Measurements from ENCODE around the gene SH3BP1. TPM values are rescaled to one million over a fixed set of nuclear protein-coding genes. Genes with fewer than 3 reads are reported as not detected.
A peak's percentile ranks its signal among the peaks of the same experiment; 100 is the strongest.

SH3BP1 gene
- total RNA-seq, 4 donors from 2014 or later = 53.1 to 158 (median 84.7) TPM

- Histone ChIP-seq H3K4me3 (peak overlapping the region in 3 of 4 donors; percentile 22 to 78 (median 49)), H3K9me3 (no peaks in the 10 kb centered on the region), H3K27me3 (no peaks in the 10 kb centered on the region), H3K36me3 (peaks cover 0 to 6% (median 0%) of the 10 kb centered on the region in 4 donors), H3K4me1 (peaks cover 24 to 62% (median 52%) of the 10 kb centered on the region in 4 donors), H3K27ac (peak overlapping the region; percentile 87 to 93 (median 90))
- intact Hi-C loops (cut with DNase I; ENCODE audit: low total_unique reads) (no loop called here), in situ Hi-C loops (cut with MboI; ENCODE audit: low pct_ligation_motif_present in 1 of 4, low pct_unique_long_range_greater_than_20kb in 1 of 4, low sequenced_read_pairs in 3 of 4) (no loop called here)
- TF ChIP-seq POLR2A (IDR thresholded peaks at IDR 0.05) = no peak
- TF ChIP-seq, protein P1, sequence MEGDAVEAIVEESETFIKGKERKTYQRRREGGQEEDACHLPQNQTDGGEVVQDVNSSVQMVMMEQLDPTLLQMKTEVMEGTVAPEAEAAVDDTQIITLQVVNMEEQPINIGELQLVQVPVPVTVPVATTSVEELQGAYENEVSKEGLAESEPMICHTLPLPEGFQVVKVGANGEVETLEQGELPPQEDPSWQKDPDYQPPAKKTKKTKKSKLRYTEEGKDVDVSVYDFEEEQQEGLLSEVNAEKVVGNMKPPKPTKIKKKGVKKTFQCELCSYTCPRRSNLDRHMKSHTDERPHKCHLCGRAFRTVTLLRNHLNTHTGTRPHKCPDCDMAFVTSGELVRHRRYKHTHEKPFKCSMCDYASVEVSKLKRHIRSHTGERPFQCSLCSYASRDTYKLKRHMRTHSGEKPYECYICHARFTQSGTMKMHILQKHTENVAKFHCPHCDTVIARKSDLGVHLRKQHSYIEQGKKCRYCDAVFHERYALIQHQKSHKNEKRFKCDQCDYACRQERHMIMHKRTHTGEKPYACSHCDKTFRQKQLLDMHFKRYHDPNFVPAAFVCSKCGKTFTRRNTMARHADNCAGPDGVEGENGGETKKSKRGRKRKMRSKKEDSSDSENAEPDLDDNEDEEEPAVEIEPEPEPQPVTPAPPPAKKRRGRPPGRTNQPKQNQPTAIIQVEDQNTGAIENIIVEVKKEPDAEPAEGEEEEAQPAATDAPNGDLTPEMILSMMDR (IDR thresholded peaks at IDR 0.05) = no peak
- 5% methylated on average over 6 of the region's 6 CpGs; no CpG with 5 or more reads in 1 of the 2 donors for WGBS, 2 donors (ENCODE audit: low coverage in 1 of 2)
- DNase-seq = no peak
These were observed 18.2 kb downstream of the SH3BP1 start for GRCh38 chr22:37657590-37658132.

DNA sequence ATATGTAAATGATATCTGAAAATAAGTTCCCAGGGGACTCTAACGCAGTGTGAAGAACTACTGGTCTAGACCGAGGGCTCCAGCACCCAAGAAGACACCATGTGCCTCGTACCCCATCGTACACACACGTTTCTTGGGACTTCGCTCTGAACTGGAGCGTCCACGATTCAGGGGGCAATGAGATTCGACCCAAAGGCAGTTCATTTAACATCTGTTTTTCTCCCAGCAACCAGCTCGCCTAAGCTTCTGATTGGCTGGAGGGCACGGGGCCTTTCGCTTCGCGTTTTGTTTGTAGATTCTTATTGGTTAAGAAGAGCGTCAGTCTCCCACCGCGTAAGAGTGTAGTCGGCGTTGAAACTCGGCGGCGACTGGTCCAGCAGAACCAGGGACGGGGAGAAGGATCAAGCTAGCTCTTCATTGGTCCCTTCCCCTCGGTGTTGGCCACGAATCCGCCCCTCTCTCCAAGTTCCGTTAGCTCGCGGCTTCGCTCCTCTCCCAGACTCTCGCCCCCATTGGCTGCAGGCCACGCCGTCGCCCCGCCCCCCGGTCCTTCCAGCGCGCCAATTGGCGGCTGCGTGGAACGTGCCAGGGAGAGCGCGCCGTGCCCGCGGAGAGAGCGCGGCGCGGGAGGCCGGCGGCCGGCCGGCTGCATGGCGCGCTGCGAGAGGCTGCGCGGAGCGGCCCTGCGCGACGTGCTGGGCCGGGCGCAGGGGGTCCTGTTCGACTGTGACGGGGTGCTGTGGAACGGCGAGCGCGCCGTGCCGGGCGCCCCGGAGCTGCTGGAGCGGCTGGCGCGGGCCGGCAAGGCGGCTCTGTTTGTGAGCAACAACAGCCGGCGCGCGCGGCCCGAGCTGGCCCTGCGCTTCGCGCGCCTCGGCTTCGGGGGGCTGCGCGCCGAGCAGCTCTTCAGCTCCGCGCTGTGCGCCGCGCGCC is 18.9 kb downstream of the SH3BP1 start, which contains the start of gene PDXP:
Gene PDXP (plus strand): TSS at position 591 of the 933 bp plus-strand sequence. CDS start 60 bp downstream, at position 651.
- Histone ChIP-seq H3K27me3 (no peaks in the 10 kb centered on the region), H3K36me3 (peaks cover 0 to under 1% (median 0%) of the 10 kb centered on the region in 4 donors), H3K4me3 (peak within 1 kb of the TSS; percentile 60 to 78 (median 69)), H3K27ac (peak within 1 kb of the TSS; percentile 87 to 93 (median 90)), H3K4me1 (peaks cover 24 to 68% (median 52%) of the 10 kb centered on the region in 4 donors), H3K9me3 (no peaks in the 10 kb centered on the region)
- TF ChIP-seq, protein P1 (IDR thresholded peaks at IDR 0.05) = no peak
- TF ChIP-seq POLR2A (IDR thresholded peaks at IDR 0.05) (no peak), POLR2AphosphoS5 (IDR thresholded peaks at IDR 0.05) (peak; percentile 80 to 90 (median 85)), EP300 (IDR thresholded peaks at IDR 0.05; ENCODE audit: low read depth) (no peak)
- DNase-seq = peak; percentile 99
- 0% methylated on average over 64 of the region's 101 CpGs; no CpG with 5 or more reads in 1 of the 2 donors for WGBS, 2 donors (ENCODE audit: low coverage in 1 of 2)
- in situ Hi-C loops (cut with MboI; ENCODE audit: low pct_ligation_motif_present in 1 of 4, low pct_unique_long_range_greater_than_20kb in 1 of 4, low sequenced_read_pairs in 3 of 4) = no loop called here
- intact Hi-C loops (cut with DNase I; ENCODE audit: low total_unique reads) = no loop called here

GRCh38 chr22:37659066-37659896 is 19.8 kb downstream of the SH3BP1 start:
- Histone ChIP-seq H3K27ac (peak overlapping the region; percentile 87 to 93 (median 90)), H3K4me3 (peak overlapping the region; percentile 57 to 78 (median 69)), H3K27me3 (no peaks in the 10 kb centered on the region), H3K9me3 (no peaks in the 10 kb centered on the region), H3K4me1 (peaks cover 24 to 72% (median 54%) of the 10 kb centered on the region in 4 donors), H3K36me3 (no peaks in the 10 kb centered on the region)
- TF ChIP-seq, protein P1 (IDR thresholded peaks at IDR 0.05) = no peak
- TF ChIP-seq POLR2A (IDR thresholded peaks at IDR 0.05) (peak; percentile 72), POLR2AphosphoS5 (IDR thresholded peaks at IDR 0.05) (peak; percentile 40 to 81 (median 76))
- WGBS, 2 donors (ENCODE audit: low coverage in 1 of 2) = 1% methylated on average over 47 of the region's 68 CpGs; no CpG with 5 or more reads in 1 of the 2 donors
- intact Hi-C loops (cut with DNase I; ENCODE audit: low total_unique reads) = no loop called here
- DNase-seq = peak; percentile 81
- in situ Hi-C loops (cut with MboI; ENCODE audit: low pct_ligation_motif_present in 1 of 4, low pct_unique_long_range_greater_than_20kb in 1 of 4, low sequenced_read_pairs in 3 of 4) = no loop called here
